Thyroid gland (tissue), 4 donors: ENCODE data around the gene SLC10A4. TPM values are rescaled to one million over a fixed set of nuclear protein-coding genes. Genes with fewer than 3 reads are reported as not detected.

Experiments
- DNase-seq, 2 donors: peaks; one replicate each; pipeline ENCODE4 v3.0.0-alpha.2; 2019
- H3K27ac ChIP-seq, 3 donors: fragments of 200-600 bp; sonication (generic); 1 replicate in 2 of 3; 2 replicates in 1 of 3; pipeline ENCODE4 v1.5.1; 2016 to 2019; ENCODE audit warnings: mild to moderate bottlenecking in 1 of 3, moderate library complexity in 1 of 3
- H3K27me3 ChIP-seq: fragments of 200-600 bp; sonication (generic); one replicate; pipeline ENCODE4 v1.5.1; 2019
- H3K36me3 ChIP-seq, 2 donors: fragments of 200-600 bp; sonication (generic); one replicate each; pipeline ENCODE4 v1.5.1; 2016 to 2019
- H3K4me1 ChIP-seq, 2 donors: fragments of 200-600 bp; sonication (generic); one replicate each; pipeline ENCODE4 v1.5.1; 2017 to 2019
- H3K4me3 ChIP-seq, 3 donors: fragments of 200-600 bp; sonication (generic); replicated peaks in 1 of 3; 1 replicate in 2 of 3; 2 replicates in 1 of 3; pipeline ENCODE4 v1.5.1; 2016; ENCODE audit warnings: mild to moderate bottlenecking in 1 of 3
- H3K9me3 ChIP-seq: fragments of 200-600 bp; sonication (generic); one replicate; pipeline ENCODE4 v1.5.1; 2017
- CTCF ChIP-seq, 6 experiments: fragments of 200-600 bp in 3 of 6; fragments of 450-650 bp in 3 of 6; sonication (generic) in 3 of 6; IDR thresholded peaks; one replicate each; pipeline ENCODE4 v1.5.1; 2016 to 2019; ENCODE audit warnings: antibody characterized with exemption in 6 of 6, mild to moderate bottlenecking in 2 of 6, inconsistent platforms in 1 of 6, moderate library complexity in 1 of 6
- POLR2A ChIP-seq, 2 donors: fragments of 450-650 bp; IDR thresholded peaks; one replicate each; pipeline ENCODE4 v1.6.1; 2017; ENCODE audit warnings: antibody characterized with exemption in 2 of 2, mild to moderate bottlenecking in 2 of 2, moderate library complexity in 1 of 2
- WGBS, 2 donors: methylation state at CpG; one replicate each; pipeline ENCODE4 v1.1.5; 2017; 5-methylcytosine and 5-hydroxymethylcytosine counted together
- intact Hi-C: fragments of 100-400 bp; cut with DNase I; formaldehyde crosslinking; loops from one replicate; pipeline ENCODE4 v1.15.1; 2023
- total RNA-seq, 4 donors: library from RNA; depleted of rRNA; stranded (reverse); fragments of >200 nt; gene quantifications; one replicate each; pipeline ENCODE4 v1.2.3, GENCODE V29; 2016

The SLC10A4 gene
- total RNA-seq, 4 donors from 2014 or later, result 0.13 TPM; not detected in 3

- Histone ChIP-seq H3K4me3 (no peak overlapping the region), H3K27ac (no peak overlapping the region), H3K36me3 (no peaks in the 10 kb centered on the region), H3K27me3 (no peaks in the 10 kb centered on the region), H3K4me1 (no peaks in the 10 kb centered on the region), H3K9me3 (no peaks in the 10 kb centered on the region)
- TF ChIP-seq CTCF (IDR thresholded peaks at IDR 0.05), result no peak
- TF ChIP-seq POLR2A (IDR thresholded peaks at IDR 0.05), result no peak
- WGBS, 2 donors, result 87 to 93% methylated on average over 1 of the region's 1 CpG
- no peak for DNase-seq
- intact Hi-C loops, result no loop called here
Observed at GRCh38 chr4:48472794-48473193, 10.3 kb upstream of the SLC10A4 start.

- H3K9me3 ChIP-seq, result no peaks in the 10 kb centered on the region
- no peaks in the 10 kb centered on the region for H3K36me3 ChIP-seq
- no peak overlapping the region for H3K27ac ChIP-seq
- H3K4me3 ChIP-seq, result no peak overlapping the region
- TF ChIP-seq POLR2A (IDR thresholded peaks at IDR 0.05) (no peak), CTCF (IDR thresholded peaks at IDR 0.05) (no peak)
- intact Hi-C loops, result no loop called here
- no peaks in the 10 kb centered on the region for H3K27me3 ChIP-seq
- WGBS, 2 donors, result 94% methylated on average over 6 of the region's 6 CpGs
- no peak for DNase-seq
- no peaks in the 10 kb centered on the region for H3K4me1 ChIP-seq
Observed at GRCh38 chr4:48475770-48476169, 7.4 kb upstream of the SLC10A4 start.

- 59 to 62% methylated on average over 2 of the region's 2 CpGs for WGBS, 2 donors
- peaks cover under 1% of the 10 kb centered on the region for H3K27me3 ChIP-seq
- peaks cover 0 to 4% of the 10 kb centered on the region in 2 donors for H3K4me1 ChIP-seq
- no peak for DNase-seq
- H3K27ac ChIP-seq, result no peak overlapping the region
- H3K36me3 ChIP-seq, result no peaks in the 10 kb centered on the region
- no peak overlapping the region for H3K4me3 ChIP-seq
- intact Hi-C loops, result no loop called here
- TF ChIP-seq POLR2A (IDR thresholded peaks at IDR 0.05) (no peak), CTCF (IDR thresholded peaks at IDR 0.05) (no peak)
- H3K9me3 ChIP-seq, result no peaks in the 10 kb centered on the region
Observed at GRCh38 chr4:48478273-48478672, 4.9 kb upstream of the SLC10A4 start.

GRCh38 chr4:48481581-48481980 is 1.6 kb upstream of the SLC10A4 start:
- H3K4me1 ChIP-seq, result peaks cover 4 to 13% of the 10 kb centered on the region in 2 donors
- TF ChIP-seq CTCF (IDR thresholded peaks at IDR 0.05), result no peak
- H3K9me3 ChIP-seq, result no peaks in the 10 kb centered on the region
- H3K4me3 ChIP-seq, result no peak overlapping the region
- no peak for DNase-seq
- WGBS, 2 donors, result 88 to 89% methylated on average over 1 of the region's 1 CpG
- peaks cover 14% of the 10 kb centered on the region for H3K27me3 ChIP-seq
- intact Hi-C loops, result no loop called here
- H3K36me3 ChIP-seq, result no peaks in the 10 kb centered on the region
- H3K27ac ChIP-seq, result no peak overlapping the region

GRCh38 chr4:48483777-48484493 is 792 bp downstream of the SLC10A4 start:
- Histone ChIP-seq H3K4me1 (peaks cover 4 to 13% of the 10 kb centered on the region in 2 donors), H3K27me3 (peaks cover 14% of the 10 kb centered on the region), H3K4me3 (peak overlapping the region in 1 of 3 donors; percentile 23), H3K9me3 (no peaks in the 10 kb centered on the region), H3K27ac (no peak overlapping the region), H3K36me3 (no peaks in the 10 kb centered on the region)
- no peak for TF ChIP-seq POLR2A (IDR thresholded peaks at IDR 0.05)
- no peak for TF ChIP-seq CTCF (IDR thresholded peaks at IDR 0.05)
- 13 to 16% methylated on average over 28 to 46 of the region's 66 CpGs for WGBS, 2 donors
- no peak for DNase-seq
- intact Hi-C loops, result no loop called here
